GM19467 (cell line): ENCODE measurements around the gene PUM1.
"Not testable (repeated sequence)": the region's sequence is repeated elsewhere in the genome, so short reads cannot be mapped to it uniquely, and the experiment has no call there.

Experiments
- ATAC-seq: cut with Tn5 transposase; IDR thresholded peaks from one replicate; pipeline ENCODE4 v1.9.1; 2021; ENCODE audit warnings: mild to moderate bottlenecking, moderate library complexity; ENCODE audit not compliant: unreplicated experiment

The PUM1 gene

GRCh38 chr1:31064718-31065309 is 703 bp downstream of the PUM1 start:
- ATAC-seq, result no peak

GRCh38 chr1:31064111-31064717 is 1.3 kb downstream of the PUM1 start:
- ATAC-seq, result no peak

GRCh38 chr1:31063631-31064030 is 1.9 kb downstream of the PUM1 start:
- ATAC-seq, result no peak

GRCh38 chr1:31062867-31063380 is 2.6 kb downstream of the PUM1 start:
- no peak for ATAC-seq

- ATAC-seq, result not testable (repeated sequence)
Observed at GRCh38 chr1:31062162-31062866, 3.2 kb downstream of the PUM1 start.

- no peak for ATAC-seq
Observed at GRCh38 chr1:31058012-31058411, 7.5 kb downstream of the PUM1 start.

- ATAC-seq, result no peak
Observed at GRCh38 chr1:31055953-31056352, 9.6 kb downstream of the PUM1 start.

- no peak for ATAC-seq
Observed at GRCh38 chr1:31055501-31055900, 10.0 kb downstream of the PUM1 start.

- ATAC-seq, result no peak
Observed at GRCh38 chr1:31054958-31055481, 10.5 kb downstream of the PUM1 start.

- no peak for ATAC-seq
Observed at GRCh38 chr1:31054349-31054748, 11.2 kb downstream of the PUM1 start.

- not testable (repeated sequence) for ATAC-seq
Observed at GRCh38 chr1:31052613-31053012, 12.9 kb downstream of the PUM1 start.

- ATAC-seq, result no peak
Observed at GRCh38 chr1:31051611-31052010, 13.9 kb downstream of the PUM1 start.

- not testable (repeated sequence) for ATAC-seq
Observed at GRCh38 chr1:31047507-31047906, 18.0 kb downstream of the PUM1 start.

- no peak for ATAC-seq
Observed at GRCh38 chr1:31043631-31044030, 21.9 kb downstream of the PUM1 start.

GRCh38 chr1:31042656-31043055 is 22.9 kb downstream of the PUM1 start:
- no peak for ATAC-seq

- no peak for ATAC-seq
Observed at GRCh38 chr1:31041529-31041928, 24.0 kb downstream of the PUM1 start.

GRCh38 chr1:31040038-31040437 is 25.5 kb downstream of the PUM1 start:
- ATAC-seq, result no peak

- ATAC-seq, result not testable (repeated sequence)
Observed at GRCh38 chr1:31038935-31039334, 26.6 kb downstream of the PUM1 start.

GRCh38 chr1:31038360-31038759 is 27.2 kb downstream of the PUM1 start:
- ATAC-seq, result no peak

- no peak for ATAC-seq
Observed at GRCh38 chr1:31036749-31037500, 28.6 kb downstream of the PUM1 start.

GRCh38 chr1:31033598-31033997 is 31.9 kb downstream of the PUM1 start:
- no peak for ATAC-seq
